BLaER1 (cell line): ENCODE measurements around the gene NECTIN2.
"Not testable (repeated sequence)": the region's sequence is repeated elsewhere in the genome, so short reads cannot be mapped to it uniquely, and the experiment has no call there.

Source experiments
- H3K27ac ChIP-seq: shearing (Covaris generic); formaldehyde crosslinking; 2 replicates; pipeline ENCODE4 v1.8.1; 2022
- H3K27me3 ChIP-seq: shearing (Covaris generic); formaldehyde crosslinking; 2 replicates; pipeline ENCODE4 v1.8.1; 2022
- H3K36me3 ChIP-seq: shearing (Covaris generic); formaldehyde crosslinking; 2 replicates; pipeline ENCODE4 v1.8.1; 2022
- H3K4me1 ChIP-seq: shearing (Covaris generic); formaldehyde crosslinking; 2 replicates; pipeline ENCODE4 v1.8.1; 2022
- H3K4me2 ChIP-seq: shearing (Covaris generic); formaldehyde crosslinking; 2 replicates; pipeline ENCODE4 v1.8.1; 2022
- H3K4me3 ChIP-seq: shearing (Covaris generic); formaldehyde crosslinking; 2 replicates; pipeline ENCODE4 v1.8.1; 2022
- H3K9ac ChIP-seq: shearing (Covaris generic); formaldehyde crosslinking; 2 replicates; pipeline ENCODE4 v1.8.1; 2022
- H3K9me3 ChIP-seq: shearing (Covaris generic); formaldehyde crosslinking; 2 replicates; pipeline ENCODE4 v1.8.1; 2022
- H4K20me1 ChIP-seq: shearing (Covaris generic); formaldehyde crosslinking; 2 replicates; pipeline ENCODE4 v1.8.1; 2022
- Cebpa-rat ChIP-seq: shearing (Covaris generic); IDR thresholded peaks from 2 replicates; pipeline ENCODE4 v1.8.1; 2022

The NECTIN2 gene

GRCh38 chr19:44869733-44870470 lies 23.8 kb downstream of the NECTIN2 start:
- peaks cover 96% of the 10 kb centered on the region for H3K36me3 ChIP-seq
- TF ChIP-seq Cebpa-rat = no peak
- H4K20me1 ChIP-seq = peaks cover 36% of the 10 kb centered on the region; the same call in 1 of the 2 replicates
- no peak overlapping the region for H3K9ac ChIP-seq
- no peak overlapping the region for H3K4me2 ChIP-seq
- no peaks in the 10 kb centered on the region for H3K27me3 ChIP-seq
- 0 out of 2 replicates have a peak, but pooled peaks cover 7% of the 10 kb centered on the region for H3K9me3 ChIP-seq
- no peak overlapping the region for H3K4me3 ChIP-seq
- H3K27ac ChIP-seq = no peak overlapping the region
- H3K4me1 ChIP-seq = peaks cover 15% of the 10 kb centered on the region

DNA sequence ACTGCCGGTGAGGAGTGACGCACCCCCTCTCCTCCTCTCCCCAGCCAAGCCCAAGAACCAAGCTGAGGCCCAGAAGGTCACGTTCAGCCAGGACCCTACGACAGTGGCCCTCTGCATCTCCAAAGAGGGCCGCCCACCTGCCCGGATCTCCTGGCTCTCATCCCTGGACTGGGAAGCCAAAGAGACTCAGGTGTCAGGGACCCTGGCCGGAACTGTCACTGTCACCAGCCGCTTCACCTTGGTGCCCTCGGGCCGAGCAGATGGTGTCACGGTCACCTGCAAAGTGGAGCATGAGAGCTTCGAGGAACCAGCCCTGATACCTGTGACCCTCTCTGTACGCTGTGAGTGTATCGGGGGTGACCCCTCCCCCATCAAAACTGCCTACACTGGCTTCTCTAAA lies 25.7 kb downstream of the NECTIN2 start:
- Histone ChIP-seq H3K4me3 (no peak overlapping the region), H4K20me1 (0 out of 2 replicates have a peak, but pooled peaks cover 25% of the 10 kb centered on the region), H3K4me1 (peaks cover 23% of the 10 kb centered on the region), H3K9ac (no peak overlapping the region), H3K27me3 (no peaks in the 10 kb centered on the region), H3K9me3 (0 out of 2 replicates have a peak, but pooled peaks cover 7% of the 10 kb centered on the region), H3K27ac (no peak overlapping the region), H3K4me2 (no peak overlapping the region), H3K36me3 (peaks cover 96% of the 10 kb centered on the region)
- no peak for TF ChIP-seq Cebpa-rat

- Histone ChIP-seq H3K27me3 (no peaks in the 10 kb centered on the region), H3K4me1 (peaks cover 31% of the 10 kb centered on the region), H3K4me3 (no peak overlapping the region), H3K36me3 (peaks cover 96% of the 10 kb centered on the region), H3K9ac (no peak overlapping the region), H3K4me2 (peak overlapping the region; percentile 44), H3K9me3 (0 out of 2 replicates have a peak, but pooled peaks cover 4% of the 10 kb centered on the region), H3K27ac (no peak overlapping the region), H4K20me1 (0 out of 2 replicates have a peak, but pooled peaks cover 29% of the 10 kb centered on the region)
- TF ChIP-seq Cebpa-rat = no peak
Observed at GRCh38 chr19:44872661-44873060, 26.6 kb downstream of the NECTIN2 start.

- no peak overlapping the region for H3K9ac ChIP-seq
- TF ChIP-seq Cebpa-rat = no peak
- no peaks in the 10 kb centered on the region for H3K27me3 ChIP-seq
- H4K20me1 ChIP-seq = 0 out of 2 replicates have a peak, but pooled peaks cover 29% of the 10 kb centered on the region
- peaks cover 98% of the 10 kb centered on the region for H3K36me3 ChIP-seq
- H3K4me3 ChIP-seq = no peak overlapping the region
- peaks cover 40% of the 10 kb centered on the region for H3K4me1 ChIP-seq
- H3K27ac ChIP-seq = no peak overlapping the region
- H3K9me3 ChIP-seq = no peaks in the 10 kb centered on the region
- no peak overlapping the region for H3K4me2 ChIP-seq
Observed at GRCh38 chr19:44874317-44874716, 28.2 kb downstream of the NECTIN2 start.

- Histone ChIP-seq H3K36me3 (peaks cover 90% of the 10 kb centered on the region), H3K4me2 (no peak overlapping the region), H3K27ac (no peak overlapping the region), H3K4me1 (peaks cover 45% of the 10 kb centered on the region), H3K27me3 (no peaks in the 10 kb centered on the region), H3K9me3 (no peaks in the 10 kb centered on the region), H4K20me1 (0 out of 2 replicates have a peak, but pooled peaks cover 20% of the 10 kb centered on the region), H3K9ac (no peak overlapping the region), H3K4me3 (no peak overlapping the region)
- no peak for TF ChIP-seq Cebpa-rat
Observed at GRCh38 chr19:44875666-44876451, 29.8 kb downstream of the NECTIN2 start.

DNA sequence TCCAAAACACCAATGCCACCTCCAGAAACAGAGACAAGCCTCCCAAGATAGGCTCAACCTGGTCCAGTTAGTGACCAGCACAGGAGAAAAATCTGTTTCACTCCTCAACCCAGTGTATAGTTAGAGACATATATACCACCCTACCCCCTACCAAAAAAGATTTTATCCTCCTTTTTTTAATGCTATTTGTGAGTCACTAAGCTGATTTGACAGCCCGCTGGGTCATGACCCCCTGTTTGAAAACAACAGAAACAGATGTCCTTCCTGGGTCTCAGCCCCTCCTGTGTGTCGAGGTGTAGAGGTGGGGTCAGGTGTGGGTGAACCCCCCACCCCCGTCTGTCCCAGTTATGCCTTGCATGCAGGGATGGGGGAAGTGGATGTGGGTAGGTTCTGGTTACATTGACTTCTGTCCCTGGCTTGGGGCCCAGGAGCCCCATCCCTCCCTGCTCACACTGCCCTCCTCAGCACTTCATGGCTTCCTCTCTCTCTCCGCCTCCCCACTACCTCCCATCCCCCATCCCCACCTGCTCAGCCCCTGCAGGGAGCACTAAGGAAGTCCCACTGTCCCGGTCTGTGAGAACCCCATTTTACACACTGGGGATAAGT lies 30.9 kb downstream of the NECTIN2 start:
- Histone ChIP-seq H3K4me3 (no peak overlapping the region), H3K9me3 (no peaks in the 10 kb centered on the region), H4K20me1 (0 out of 2 replicates have a peak, but pooled peaks cover 10% of the 10 kb centered on the region), H3K4me2 (peak overlapping the region; percentile 62), H3K4me1 (peaks cover 45% of the 10 kb centered on the region), H3K36me3 (peaks cover 83% of the 10 kb centered on the region), H3K27ac (peak overlapping the region; percentile 49), H3K9ac (peak overlapping the region; percentile 60), H3K27me3 (no peaks in the 10 kb centered on the region)
- no peak for TF ChIP-seq Cebpa-rat

DNA sequence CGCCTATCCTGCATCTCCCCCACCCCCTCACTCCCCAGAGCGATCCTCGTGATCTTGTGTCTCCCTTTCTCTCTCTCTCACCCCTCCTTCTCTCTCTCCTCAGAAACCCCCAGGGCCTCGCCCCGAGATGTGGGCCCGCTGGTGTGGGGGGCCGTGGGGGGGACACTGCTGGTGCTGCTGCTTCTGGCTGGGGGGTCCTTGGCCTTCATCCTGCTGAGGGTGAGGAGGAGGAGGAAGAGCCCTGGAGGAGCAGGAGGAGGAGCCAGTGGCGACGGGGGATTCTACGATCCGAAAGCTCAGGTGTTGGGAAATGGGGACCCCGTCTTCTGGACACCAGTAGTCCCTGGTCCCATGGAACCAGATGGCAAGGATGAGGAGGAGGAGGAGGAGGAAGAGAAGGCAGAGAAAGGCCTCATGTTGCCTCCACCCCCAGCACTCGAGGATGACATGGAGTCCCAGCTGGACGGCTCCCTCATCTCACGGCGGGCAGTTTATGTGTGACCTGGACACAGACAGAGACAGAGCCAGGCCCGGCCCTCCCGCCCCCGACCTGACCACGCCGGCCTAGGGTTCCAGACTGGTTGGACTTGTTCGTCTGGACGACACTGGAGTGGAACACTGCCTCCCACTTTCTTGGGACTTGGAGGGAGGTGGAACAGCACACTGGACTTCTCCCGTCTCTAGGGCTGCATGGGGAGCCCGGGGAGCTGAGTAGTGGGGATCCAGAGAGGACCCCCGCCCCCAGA lies 32.2 kb downstream of the NECTIN2 start:
- H3K4me2 ChIP-seq = no peak overlapping the region
- H3K9me3 ChIP-seq = no peaks in the 10 kb centered on the region
- H4K20me1 ChIP-seq = 0 out of 2 replicates have a peak, but pooled peaks cover 6% of the 10 kb centered on the region
- peaks cover 84% of the 10 kb centered on the region for H3K36me3 ChIP-seq
- peaks cover 34% of the 10 kb centered on the region for H3K4me1 ChIP-seq
- no peaks in the 10 kb centered on the region for H3K27me3 ChIP-seq
- H3K27ac ChIP-seq = no peak overlapping the region
- no peak overlapping the region for H3K9ac ChIP-seq
- no peak overlapping the region for H3K4me3 ChIP-seq
- no peak for TF ChIP-seq Cebpa-rat

- TF ChIP-seq Cebpa-rat = no peak
- H3K4me1 ChIP-seq = peaks cover 31% of the 10 kb centered on the region
- H3K9me3 ChIP-seq = no peaks in the 10 kb centered on the region
- H3K4me3 ChIP-seq = no peak overlapping the region
- H3K27ac ChIP-seq = peak overlapping the region; percentile 46
- peaks cover 80% of the 10 kb centered on the region for H3K36me3 ChIP-seq
- H4K20me1 ChIP-seq = 0 out of 2 replicates have a peak, but pooled peaks cover 6% of the 10 kb centered on the region
- H3K4me2 ChIP-seq = peak overlapping the region; percentile 54
- peak overlapping the region; percentile 29; the same call in 1 of the 2 replicates for H3K9ac ChIP-seq
- H3K27me3 ChIP-seq = no peaks in the 10 kb centered on the region
Observed at GRCh38 chr19:44879309-44880065, 33.4 kb downstream of the NECTIN2 start.

DNA sequence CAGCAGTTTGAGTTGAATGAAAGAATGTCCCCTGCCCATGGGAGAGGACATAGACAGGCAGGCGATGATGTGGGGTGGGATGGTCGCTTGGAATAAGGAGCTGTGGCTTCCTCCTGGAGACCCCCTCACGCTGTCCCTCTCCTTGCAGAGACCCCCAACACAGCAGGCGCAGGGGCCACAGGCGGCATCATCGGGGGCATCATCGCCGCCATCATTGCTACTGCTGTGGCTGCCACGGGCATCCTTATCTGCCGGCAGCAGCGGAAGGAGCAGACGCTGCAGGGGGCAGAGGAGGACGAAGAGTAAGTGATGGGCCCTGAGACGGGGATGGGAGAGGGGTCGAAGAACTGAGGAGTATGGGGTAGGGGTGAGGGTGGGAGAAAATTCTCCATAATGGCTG lies 36.0 kb downstream of the NECTIN2 start:
- TF ChIP-seq Cebpa-rat = no peak
- peaks cover 79% of the 10 kb centered on the region for H3K36me3 ChIP-seq
- H3K9ac ChIP-seq = no peak overlapping the region
- no peak overlapping the region for H3K4me3 ChIP-seq
- H4K20me1 ChIP-seq = 0 out of 2 replicates have a peak, but pooled peaks cover under 1% of the 10 kb centered on the region
- no peak overlapping the region for H3K4me2 ChIP-seq
- H3K27me3 ChIP-seq = no peaks in the 10 kb centered on the region
- peaks cover 20% of the 10 kb centered on the region for H3K4me1 ChIP-seq
- no peaks in the 10 kb centered on the region for H3K9me3 ChIP-seq
- H3K27ac ChIP-seq = no peak overlapping the region

DNA sequence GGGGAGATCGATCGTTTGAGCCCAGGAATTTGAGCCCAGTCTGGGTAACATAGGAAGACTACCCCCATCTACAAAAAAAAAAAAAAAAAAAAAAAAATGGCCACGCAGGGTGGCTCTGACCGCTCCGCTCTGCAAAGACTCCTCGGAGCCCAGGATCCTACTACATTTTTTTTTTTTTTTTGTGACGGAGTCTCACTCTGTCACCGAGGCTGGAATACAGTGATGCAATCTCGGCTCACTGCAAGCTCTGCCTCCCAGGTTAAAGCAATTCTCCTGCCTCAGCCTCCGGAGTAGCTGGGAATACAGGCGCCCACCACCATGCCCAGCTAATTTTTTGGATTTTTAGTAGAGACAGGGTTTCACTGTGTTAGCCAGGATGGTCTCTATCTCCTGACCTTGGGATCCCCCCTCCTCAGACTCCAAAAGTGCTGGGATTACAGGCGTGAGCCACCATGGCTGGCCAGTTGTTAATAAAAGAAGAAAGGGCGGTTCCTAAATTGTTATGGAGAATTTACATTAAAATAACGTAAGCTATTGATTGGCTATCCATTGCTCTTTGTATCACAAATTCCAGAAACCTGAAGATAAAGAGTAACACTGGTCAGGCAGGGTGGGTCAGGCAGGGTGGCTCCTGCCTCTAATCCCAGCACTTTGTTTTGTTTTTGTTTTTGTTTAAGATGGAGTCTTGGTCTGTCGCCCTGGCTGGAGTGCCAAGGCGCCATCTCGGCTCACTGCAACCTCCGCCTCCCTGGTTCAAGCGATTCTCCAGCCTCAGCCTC lies 36.7 kb downstream of the NECTIN2 start:
- peaks cover 13% of the 10 kb centered on the region for H3K4me1 ChIP-seq
- H3K27ac ChIP-seq, H3K9ac ChIP-seq, H3K4me2 ChIP-seq, H3K9me3 ChIP-seq, H4K20me1 ChIP-seq, H3K4me3 ChIP-seq, H3K27me3 ChIP-seq: not testable (repeated sequence)
- peaks cover 79% of the 10 kb centered on the region for H3K36me3 ChIP-seq
